H9 (cell line): ENCODE data around the gene VIT. TPM values are rescaled to one million over a fixed set of nuclear protein-coding genes. Genes with fewer than 3 reads are reported as not detected.

Experiments used
- DNase-seq: peaks from one replicate; pipeline ENCODE4 v3.0.0-alpha.2; 2017
- H2AFZ ChIP-seq: one replicate; pipeline ENCODE4 v1.6.1; 2013; ENCODE audit warnings: mild to moderate bottlenecking, low read length, control low read depth, moderate library complexity
- H2AK5ac ChIP-seq: 2 replicates; pipeline ENCODE4 v1.6.1; 2013; ENCODE audit warnings: low read length, control low read depth, mixed read lengths; ENCODE audit not compliant: insufficient read length
- H2BK120ac ChIP-seq: one replicate; pipeline ENCODE4 v1.6.1; 2013; ENCODE audit warnings: low read depth, mild to moderate bottlenecking, low read length, control low read depth, inconsistent platforms; ENCODE audit not compliant: poor library complexity, severe bottlenecking
- H2BK12ac ChIP-seq: 2 replicates; pipeline ENCODE4 v1.6.1; 2013; ENCODE audit warnings: low read length, control low read depth, mixed read lengths, low read depth; ENCODE audit not compliant: insufficient read length
- H2BK15ac ChIP-seq: 2 replicates; pipeline ENCODE4 v1.6.1; 2013; ENCODE audit warnings: low read depth, low read length, control low read depth
- H2BK20ac ChIP-seq: one replicate; pipeline ENCODE4 v1.6.1; 2013; ENCODE audit warnings: low read depth, mild to moderate bottlenecking, low read length, control low read depth, inconsistent platforms; ENCODE audit not compliant: poor library complexity, severe bottlenecking
- H2BK5ac ChIP-seq: 2 replicates; pipeline ENCODE4 v1.6.1; 2013; ENCODE audit warnings: low read length, control low read depth, mixed read lengths; ENCODE audit not compliant: insufficient read length
- H3K14ac ChIP-seq: 2 replicates; pipeline ENCODE4 v1.6.1; 2013; ENCODE audit warnings: low read length, control low read depth; ENCODE audit not compliant: insufficient read depth
- H3K18ac ChIP-seq: 2 replicates; pipeline ENCODE4 v1.6.1; 2013; ENCODE audit warnings: low read depth, mild to moderate bottlenecking, mixed read lengths, low read length, control low read depth; ENCODE audit not compliant: insufficient read length
- H3K23ac ChIP-seq: 2 replicates; pipeline ENCODE4 v1.6.1; 2013; ENCODE audit warnings: low read length, control low read depth, mixed read lengths, low read depth; ENCODE audit not compliant: insufficient read length
- H3K23me2 ChIP-seq: 2 replicates; pipeline ENCODE4 v1.6.1; 2013; ENCODE audit warnings: low read depth, mild to moderate bottlenecking, mixed read lengths, low read length, control low read depth; ENCODE audit not compliant: insufficient read length, poor library complexity, severe bottlenecking
- H3K27ac ChIP-seq: 2 replicates; pipeline ENCODE4 v1.5.1; 2013; ENCODE audit warnings: low read length, control low read depth, mixed read lengths, low read depth; ENCODE audit not compliant: insufficient read length
- H3K27me3 ChIP-seq: 2 replicates; pipeline ENCODE4 v1.6.1; 2013; ENCODE audit warnings: low read length, control low read depth, inconsistent platforms; ENCODE audit not compliant: insufficient read depth
- H3K4ac ChIP-seq: 2 replicates; pipeline ENCODE4 v1.6.1; 2013; ENCODE audit warnings: low read depth, mild to moderate bottlenecking, control low read depth, inconsistent platforms, low read length, moderate library complexity
- H3K4me1 ChIP-seq: 2 replicates; pipeline ENCODE4 v1.6.1; 2013; ENCODE audit warnings: low read length, control low read depth, inconsistent platforms; ENCODE audit not compliant: insufficient read depth
- H3K4me2 ChIP-seq: 2 replicates; pipeline ENCODE4 v1.6.1; 2013; ENCODE audit warnings: low read length, control low read depth, mixed read lengths; ENCODE audit not compliant: insufficient read length, insufficient read depth
- H3K56ac ChIP-seq: 2 replicates; pipeline ENCODE4 v1.6.1; 2013; ENCODE audit warnings: low read depth, mild to moderate bottlenecking, mixed read lengths, low read length, control low read depth; ENCODE audit not compliant: insufficient read length
- H3K79me1 ChIP-seq: 2 replicates; pipeline ENCODE4 v1.6.1; 2013; ENCODE audit warnings: low read depth, mild to moderate bottlenecking, moderate library complexity, low read length, control low read depth, inconsistent platforms; ENCODE audit not compliant: insufficient read depth, poor library complexity, severe bottlenecking
- H3K79me2 ChIP-seq: 2 replicates; pipeline ENCODE4 v1.6.1; 2013; ENCODE audit warnings: low read length, control low read depth, inconsistent platforms; ENCODE audit not compliant: insufficient read depth
- H3K9ac ChIP-seq: 2 replicates; pipeline ENCODE4 v1.6.1; 2013; ENCODE audit warnings: low read length, control low read depth, mixed read lengths; ENCODE audit not compliant: insufficient read length; ENCODE audit errors: extremely low read depth
- H3K9me3 ChIP-seq: one replicate; pipeline ENCODE4 v1.6.1; 2013; ENCODE audit warnings: low read depth, low read length, inconsistent platforms; ENCODE audit not compliant: control insufficient read depth
- H3T11ph ChIP-seq: one replicate; pipeline ENCODE4 v1.6.1; 2013; ENCODE audit warnings: mild to moderate bottlenecking, low read length, control low read depth, inconsistent platforms
- H4K20me1 ChIP-seq: one replicate; pipeline ENCODE4 v1.6.1; 2013; ENCODE audit not compliant: control insufficient read depth, insufficient read length, insufficient read depth
- H4K5ac ChIP-seq: 2 replicates; pipeline ENCODE4 v1.6.1; 2013; ENCODE audit warnings: low read depth, mild to moderate bottlenecking, mixed read lengths, low read length, control low read depth; ENCODE audit not compliant: insufficient read length
- H4K8ac ChIP-seq: replicated peaks from 2 replicates; pipeline ENCODE4 v1.6.1; 2013; ENCODE audit warnings: low read length, control low read depth, mixed read lengths, low read depth; ENCODE audit not compliant: insufficient read length
- H4K91ac ChIP-seq: 2 replicates; pipeline ENCODE4 v1.6.1; 2013; ENCODE audit warnings: low read depth, mild to moderate bottlenecking, moderate library complexity, mixed read lengths, low read length, control low read depth; ENCODE audit not compliant: insufficient read length
- H3K27ac Mint-ChIP-seq, 3 experiments: 2 replicates in 2 of 3; 3 replicates in 1 of 3; pipeline ENCODE4 v1.8.0; 2020 to 2021; ENCODE audit warnings: mixed read lengths in 3 of 3, mild to moderate bottlenecking in 1 of 3, moderate library complexity in 1 of 3
- H3K27me3 Mint-ChIP-seq: 2 replicates; pipeline ENCODE4 v1.8.0; 2021; ENCODE audit warnings: low read depth, mild to moderate bottlenecking, moderate library complexity, mixed read lengths
- H3K36me3 Mint-ChIP-seq, 3 experiments: 2 replicates in 2 of 3; 3 replicates in 1 of 3; pipeline ENCODE4 v1.8.0; 2020 to 2021; ENCODE audit warnings: low read depth in 3 of 3, mixed read lengths in 3 of 3; ENCODE audit not compliant: insufficient read depth in 1 of 3
- H3K4me1 Mint-ChIP-seq, 2 experiments: 2 replicates each; pipeline ENCODE4 v1.8.0; 2020; ENCODE audit warnings: mixed read lengths in 2 of 2
- H3K4me3 Mint-ChIP-seq, 2 experiments: 2 replicates in 1 of 2; 3 replicates in 1 of 2; pipeline ENCODE4 v1.8.0; 2020 to 2021; ENCODE audit warnings: mild to moderate bottlenecking in 2 of 2, mixed read lengths in 2 of 2, moderate library complexity in 1 of 2
- H3K9me3 Mint-ChIP-seq, 2 experiments: 2 replicates in 1 of 2; 3 replicates in 1 of 2; pipeline ENCODE4 v1.8.0; 2020; ENCODE audit warnings: mild to moderate bottlenecking in 2 of 2, mixed read lengths in 2 of 2, moderate library complexity in 1 of 2
- CTCF ChIP-seq: fragments of 200-600 bp; sonication (generic); conservative IDR thresholded peaks from 3 replicates; pipeline ENCODE4 v1.8.0; 2021; ENCODE audit warnings: antibody characterized with exemption, mild to moderate bottlenecking
- WGBS: extraction: QIAGEN DNeasy Blood & Tissue Kit; methylation state at CpG from one replicate; pipeline ENCODE4 v1.1.7; 2013; ENCODE audit warnings: missing lambda C conversion rate, low lambda C conversion rate, mixed read lengths; ENCODE audit not compliant: insufficient read length; ENCODE audit errors: extremely low coverage; 5-methylcytosine and 5-hydroxymethylcytosine counted together
- total RNA-seq: library from RNA; stranded (reverse); gene quantifications from 2 replicates; pipeline ENCODE4 v1.2.1, GENCODE V29; 2021

VIT gene
- total RNA-seq, 1 experiment from 2014 or later = 0.15 TPM

GRCh38 chr2:36807223-36807886, 110.8 kb downstream of the VIT start:
- WGBS = no CpG with 5 or more reads among the region's 5 CpGs
- no peak overlapping the region for H4K91ac ChIP-seq
- no peak overlapping the region for H4K8ac ChIP-seq
- H3K23ac ChIP-seq = no peak overlapping the region
- H3K4me1 ChIP-seq = no peaks in the 10 kb centered on the region
- no peak overlapping the region for H4K5ac ChIP-seq
- TF ChIP-seq CTCF = no peak
- H2BK120ac ChIP-seq = no peak overlapping the region
- H2AFZ ChIP-seq = no peak overlapping the region
- no peak overlapping the region for H2BK12ac ChIP-seq
- H3K27ac Mint-ChIP-seq = no peak overlapping the region
- H2BK15ac ChIP-seq = no peak overlapping the region
- DNase-seq = no peak
- no peak overlapping the region for H3T11ph ChIP-seq
- no peaks in the 10 kb centered on the region for H3K79me1 ChIP-seq
- peaks cover 0 to 2% (median 0%) of the 10 kb centered on the region in 3 experiments; a peak in 2 of 7 replicates for H3K36me3 Mint-ChIP-seq
- no peak overlapping the region for H3K9ac ChIP-seq
- no peaks in the 10 kb centered on the region for H4K20me1 ChIP-seq
- H3K23me2 ChIP-seq = no peaks in the 10 kb centered on the region
- no peak overlapping the region for H2BK20ac ChIP-seq
- peaks cover 9 to 11% of the 10 kb centered on the region in 2 experiments for H3K4me1 Mint-ChIP-seq
- H3K27me3 Mint-ChIP-seq = peaks cover 1% of the 10 kb centered on the region
- H3K4me3 Mint-ChIP-seq = no peak overlapping the region
- H3K4ac ChIP-seq = no peak overlapping the region
- H3K56ac ChIP-seq = no peak overlapping the region
- H2BK5ac ChIP-seq = no peak overlapping the region
- no peaks in the 10 kb centered on the region for H3K9me3 ChIP-seq
- H3K4me2 ChIP-seq = no peak overlapping the region
- peaks cover 0 to 3% of the 10 kb centered on the region in 2 experiments; a peak in 1 of 5 replicates for H3K9me3 Mint-ChIP-seq
- H2AK5ac ChIP-seq = no peak overlapping the region
- H3K18ac ChIP-seq = no peak overlapping the region
- no peaks in the 10 kb centered on the region for H3K79me2 ChIP-seq
- H3K27me3 ChIP-seq = no peaks in the 10 kb centered on the region
- no peak overlapping the region for H3K14ac ChIP-seq
- H3K27ac ChIP-seq = no peak overlapping the region
